GM19025 (cell line): ENCODE measurements around the gene COL4A6.
A peak's percentile ranks its signal among the peaks of the same experiment; 100 is the strongest.

Experiments used
- ATAC-seq: cut with Tn5 transposase; IDR thresholded peaks from one replicate; pipeline ENCODE4 v1.9.1; 2021; ENCODE audit warnings: mild to moderate bottlenecking, low read depth, moderate library complexity; ENCODE audit not compliant: unreplicated experiment

COL4A6 gene

GRCh38 chrX:108341947-108342346, 96.3 kb downstream of the COL4A6 start:
- no peak for ATAC-seq

GRCh38 chrX:108332281-108332680, 105.9 kb downstream of the COL4A6 start:
- peak; percentile 67 for ATAC-seq

- ATAC-seq, result no peak
These were observed 106.9 kb downstream of the COL4A6 start for GRCh38 chrX:108331126-108331909.

GRCh38 chrX:108323751-108324150, 114.5 kb downstream of the COL4A6 start:
- no peak for ATAC-seq

GRCh38 chrX:108322234-108322633, 116.0 kb downstream of the COL4A6 start:
- no peak for ATAC-seq

GRCh38 chrX:108316456-108316855, 121.8 kb downstream of the COL4A6 start:
- ATAC-seq, result no peak

GRCh38 chrX:108313669-108314068, 124.6 kb downstream of the COL4A6 start:
- no peak for ATAC-seq

GRCh38 chrX:108312957-108313356, 125.3 kb downstream of the COL4A6 start:
- ATAC-seq, result no peak

GRCh38 chrX:108312011-108312410, 126.2 kb downstream of the COL4A6 start:
- ATAC-seq, result no peak

- ATAC-seq, result no peak
These were observed 127.7 kb downstream of the COL4A6 start for GRCh38 chrX:108310506-108310905.

- no peak for ATAC-seq
These were observed 129.1 kb downstream of the COL4A6 start for GRCh38 chrX:108309144-108309543.

- no peak for ATAC-seq
These were observed 130.8 kb downstream of the COL4A6 start for GRCh38 chrX:108307132-108308085.

GRCh38 chrX:108306086-108306485, 132.1 kb downstream of the COL4A6 start:
- no peak for ATAC-seq

- no peak for ATAC-seq
These were observed 133.5 kb downstream of the COL4A6 start for GRCh38 chrX:108304757-108305156.

GRCh38 chrX:108304210-108304609, 134.0 kb downstream of the COL4A6 start:
- no peak for ATAC-seq

GRCh38 chrX:108303682-108304081, 134.5 kb downstream of the COL4A6 start:
- no peak for ATAC-seq

GRCh38 chrX:108299704-108300103, 138.5 kb downstream of the COL4A6 start:
- no peak for ATAC-seq

GRCh38 chrX:108299101-108299591, 139.1 kb downstream of the COL4A6 start:
- ATAC-seq, result peak; percentile 69

- no peak for ATAC-seq
These were observed 140.0 kb downstream of the COL4A6 start for GRCh38 chrX:108298165-108298602.

- ATAC-seq, result no peak
These were observed 140.9 kb downstream of the COL4A6 start for GRCh38 chrX:108297290-108297689.

GRCh38 chrX:108292053-108292452, 146.2 kb downstream of the COL4A6 start:
- no peak for ATAC-seq
